Stimulated activated CD4-positive, alpha-beta T cell treated with anti-CD3 and anti-CD28 coated beads, Interleukin-4, amount 100 ng/mL, for 48 hours (primary cell): ENCODE results near the gene SERPINB13.
"Not testable (repeated sequence)": the region's sequence is repeated elsewhere in the genome, so short reads cannot be mapped to it uniquely, and the experiment has no call there.

ENCODE experiments used
- DNase-seq, 2 donors: peaks; one replicate each; pipeline ENCODE4 v3.0.0-alpha.2; 2020; ENCODE audit warnings: low read depth in 2 of 2

SERPINB13 gene

DNA sequence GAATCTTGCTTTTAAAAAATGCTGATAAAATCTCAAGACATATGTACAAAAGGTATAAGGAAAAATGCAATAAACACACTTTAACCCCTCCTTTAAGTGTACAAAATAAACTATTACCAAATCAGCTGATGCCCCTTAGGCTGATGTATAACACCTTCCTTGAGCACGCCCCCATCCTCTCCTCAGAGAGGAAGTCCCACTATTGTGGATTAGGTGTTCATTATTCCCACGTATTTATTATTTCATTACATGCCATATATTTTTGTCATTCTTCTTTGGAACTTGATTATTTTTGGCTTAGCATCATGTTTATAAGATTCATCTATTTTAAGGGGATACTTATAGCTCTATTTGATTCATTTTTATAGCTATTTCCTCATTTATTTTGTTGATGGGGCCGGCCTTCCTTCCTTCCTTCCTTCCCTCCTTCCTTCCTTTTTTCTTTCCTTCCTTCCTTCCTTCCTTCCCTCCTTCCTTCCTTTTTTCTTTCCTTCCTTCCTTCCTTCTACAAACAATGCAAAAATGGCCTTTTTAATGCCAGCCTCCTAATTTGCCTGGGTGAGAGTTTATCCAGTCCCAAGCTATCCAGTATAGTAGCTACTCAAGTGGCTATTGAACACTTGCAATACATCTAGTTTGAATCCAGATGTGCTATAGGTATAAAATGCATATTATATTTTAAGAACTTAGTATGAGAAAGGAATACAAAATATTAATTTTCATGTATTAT, 4.0 kb downstream of the SERPINB13 start:
- DNase-seq: no peak

- DNase-seq: no peak
Observed at GRCh38 chr18:63591725-63592124, 4.6 kb downstream of the SERPINB13 start.

DNA sequence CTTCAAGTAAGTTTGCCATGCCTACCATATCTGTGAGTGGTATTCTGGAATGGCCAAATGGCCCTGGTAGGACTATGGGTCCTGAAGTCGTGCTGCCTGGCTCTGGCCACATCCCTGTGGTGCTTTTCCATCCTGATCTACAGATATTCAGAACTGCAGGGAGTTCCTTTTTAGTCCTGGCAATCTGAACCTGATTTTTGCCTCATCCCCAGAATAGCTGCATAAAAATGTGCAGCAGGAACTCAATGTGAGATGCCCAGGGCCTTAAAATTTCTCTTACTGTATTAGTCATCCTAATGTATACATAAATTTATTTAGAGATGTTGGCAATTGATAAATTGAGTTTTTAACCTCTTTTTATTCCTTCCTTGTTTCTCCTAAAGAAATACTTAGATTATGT, 5.3 kb downstream of the SERPINB13 start:
- DNase-seq: no peak

- no peak for DNase-seq
Observed at GRCh38 chr18:63596964-63597363, 9.8 kb downstream of the SERPINB13 start.

DNA sequence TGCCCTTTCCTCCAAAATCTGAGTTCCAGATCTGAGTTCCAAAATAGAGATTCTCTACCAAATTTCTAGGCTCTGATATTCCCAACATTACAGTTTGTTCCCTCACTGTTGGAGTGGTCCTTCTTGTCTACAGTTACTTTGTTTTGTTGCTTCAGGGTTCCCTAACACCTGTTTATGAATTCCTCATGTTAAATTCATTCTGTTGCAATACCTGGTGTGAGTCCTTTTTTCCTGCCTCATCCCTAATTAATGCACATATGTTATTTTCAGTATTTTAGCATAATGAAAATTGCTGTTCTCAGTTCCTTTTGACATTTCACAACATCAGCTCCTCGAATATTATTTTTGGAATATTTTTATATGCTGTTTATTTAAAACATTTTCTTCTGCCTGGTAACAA, 16.2 kb downstream of the SERPINB13 start:
- no peak for DNase-seq

GRCh38 chr18:63603772-63604171, 16.6 kb downstream of the SERPINB13 start:
- no peak for DNase-seq

DNA sequence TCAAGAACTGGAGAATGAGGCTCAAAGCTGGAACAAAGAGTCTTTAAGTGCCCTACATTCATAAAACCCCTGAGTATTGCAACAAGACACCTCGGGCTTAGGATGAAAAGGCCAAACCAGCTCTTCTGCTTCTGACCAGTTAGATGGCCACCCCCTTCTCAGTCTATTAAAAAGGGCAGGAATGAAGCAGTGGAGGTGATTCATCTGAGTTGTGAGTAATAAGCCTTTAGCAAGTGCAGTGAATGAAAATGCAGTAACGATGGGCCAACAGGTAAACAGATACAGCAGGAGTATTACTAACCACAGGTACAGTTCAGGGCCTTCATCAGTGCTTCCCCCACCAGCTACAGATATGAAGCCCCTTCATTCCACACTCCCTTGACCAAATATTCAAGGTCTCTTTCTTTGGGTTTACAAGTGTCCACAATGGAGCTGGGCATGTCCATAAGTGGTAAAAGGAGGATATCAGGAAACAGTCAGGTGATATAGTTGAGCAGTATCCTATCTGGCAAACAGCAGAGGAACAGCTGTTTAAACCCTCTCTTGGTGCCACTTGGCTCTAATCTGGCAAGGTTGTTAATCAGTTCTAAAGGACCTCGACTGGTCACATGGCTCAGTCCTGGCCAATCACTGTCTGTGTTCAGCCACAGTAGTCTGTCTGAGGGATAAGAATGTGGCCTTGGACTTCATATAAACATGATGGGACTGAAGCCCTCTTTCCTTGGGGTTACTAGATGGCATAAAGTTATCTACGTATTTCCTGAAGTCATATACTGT, 17.8 kb downstream of the SERPINB13 start:
- DNase-seq: no peak

DNA sequence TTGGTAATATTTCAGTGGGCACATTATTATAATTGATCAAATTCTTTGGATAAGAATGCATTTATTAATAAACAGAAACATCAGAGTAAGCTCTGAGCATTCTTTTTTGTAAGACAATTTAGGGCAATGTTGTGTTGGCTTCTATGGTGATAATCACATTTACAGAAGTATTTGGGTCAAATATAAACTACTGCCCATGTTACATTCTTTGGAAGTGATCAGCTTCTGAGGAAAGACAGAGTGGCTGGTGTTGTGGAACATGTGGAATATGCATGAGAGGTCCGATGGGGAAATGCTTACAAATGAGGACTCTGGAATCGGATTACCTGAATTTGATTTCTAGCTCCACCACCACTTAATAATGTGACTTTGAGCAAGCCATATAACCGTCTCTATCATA, 19.4 kb downstream of the SERPINB13 start:
- no peak for DNase-seq

- DNase-seq: no peak
Observed at GRCh38 chr18:63613420-63613819, 26.3 kb downstream of the SERPINB13 start.

DNA sequence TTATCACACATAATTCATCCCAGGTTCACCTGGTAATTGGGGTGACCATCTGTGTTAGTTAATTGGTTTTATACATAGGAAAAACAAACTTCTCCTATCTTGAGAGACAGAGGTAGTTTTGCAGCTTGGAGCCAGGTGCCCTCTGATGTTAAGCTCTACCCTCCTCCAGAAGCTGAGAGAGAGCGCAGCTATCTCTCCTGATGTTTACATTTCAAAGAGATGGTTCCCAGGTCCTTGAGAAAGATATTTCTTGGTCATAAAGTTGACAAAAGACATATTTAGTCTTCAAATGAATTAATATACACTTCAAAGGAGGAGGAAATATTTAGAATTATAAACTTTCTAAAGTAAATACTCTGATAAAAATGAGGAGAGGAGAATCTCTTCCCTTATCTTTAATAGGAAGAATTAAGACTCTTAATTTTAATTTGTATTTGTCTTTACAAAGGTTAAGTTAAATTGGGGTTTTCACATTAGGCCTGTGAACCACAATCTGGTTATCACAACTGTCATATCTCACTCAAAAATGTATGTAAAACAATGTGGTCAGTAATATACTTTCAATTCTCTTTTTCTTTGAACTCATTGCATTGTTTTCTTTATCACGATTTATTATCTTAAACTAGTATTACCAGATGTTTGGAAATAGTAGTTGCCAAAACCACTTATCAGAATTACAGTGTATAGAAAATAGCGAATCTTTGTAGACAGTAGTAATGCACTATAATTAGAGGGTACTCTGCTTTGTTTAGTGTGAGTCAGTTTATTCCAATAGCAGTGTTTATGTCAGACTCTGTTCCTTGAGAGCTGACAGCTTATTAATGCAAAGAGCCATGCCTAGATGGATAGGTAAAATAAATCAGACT, 30.1 kb downstream of the SERPINB13 start:
- no peak for DNase-seq

GRCh38 chr18:63617915-63618234, 30.7 kb downstream of the SERPINB13 start:
- no peak for DNase-seq

- no peak for DNase-seq
Observed at GRCh38 chr18:63619661-63620060, 32.5 kb downstream of the SERPINB13 start.

- DNase-seq: no peak
Observed at GRCh38 chr18:63624863-63625262, 37.7 kb downstream of the SERPINB13 start.

DNA sequence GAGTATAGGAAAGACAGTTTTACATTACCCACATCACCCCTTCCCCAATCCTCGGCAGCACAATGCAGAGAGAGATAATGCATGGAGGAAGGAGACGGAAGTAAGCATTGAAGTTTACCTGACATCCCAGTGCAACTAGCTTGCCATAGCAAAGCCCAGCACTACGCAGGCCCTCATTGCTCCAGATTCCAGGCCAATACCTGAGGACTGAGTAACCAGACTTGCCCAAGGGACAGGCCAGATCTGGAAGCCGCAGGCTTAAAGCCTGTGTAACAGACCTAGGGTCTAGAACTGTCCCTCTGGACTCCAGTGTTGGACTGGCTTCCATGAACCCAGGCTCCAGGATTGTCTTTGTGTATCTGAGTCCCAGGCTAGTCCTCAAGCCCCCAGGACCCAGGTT, 39.3 kb downstream of the SERPINB13 start:
- no peak for DNase-seq

GRCh38 chr18:63627819-63628218, 40.7 kb downstream of the SERPINB13 start:
- DNase-seq: no peak

DNA sequence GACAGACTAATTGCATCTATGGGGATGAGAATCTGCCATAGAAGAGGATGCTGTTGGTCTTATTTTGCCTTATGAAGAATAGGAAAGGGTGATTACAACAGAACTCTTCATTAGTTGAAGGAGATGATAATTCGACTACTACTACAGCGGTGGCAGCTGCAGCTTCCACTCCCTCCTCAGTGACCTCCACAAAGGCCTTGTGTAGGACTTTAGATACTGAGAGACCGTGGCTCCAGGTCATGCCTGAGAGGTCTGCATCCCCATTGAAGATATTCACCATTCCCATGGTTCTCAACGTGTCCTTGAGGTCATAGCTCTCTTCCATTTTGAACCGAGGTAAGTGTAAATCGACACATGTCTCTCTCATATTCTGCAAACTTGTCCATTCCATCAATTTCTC, 50.6 kb downstream of the SERPINB13 start:
- no peak for DNase-seq

DNA sequence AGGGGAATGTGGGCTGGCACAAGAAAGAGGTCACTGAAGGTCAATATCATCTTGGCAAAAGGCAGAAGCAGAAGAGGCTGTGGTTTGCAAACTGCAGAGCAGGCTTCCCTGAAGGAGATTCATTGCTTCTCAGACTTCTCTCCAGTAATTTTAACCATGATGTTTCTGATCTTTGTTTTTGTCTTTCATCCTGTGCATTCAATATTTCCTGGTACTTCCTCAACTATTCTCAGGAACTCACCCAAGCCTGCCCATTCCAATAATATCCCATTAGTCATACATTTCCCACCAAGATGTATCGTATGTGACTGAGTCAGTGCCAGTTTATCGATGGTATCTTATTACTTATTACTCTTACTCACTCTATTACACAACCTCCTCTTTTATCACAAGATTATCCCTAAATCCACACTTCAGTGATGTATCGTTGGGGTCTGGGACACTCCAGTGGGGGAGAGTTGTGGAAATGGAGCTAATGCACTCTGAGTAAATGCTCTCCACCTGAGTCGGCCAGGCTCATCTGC, 54.1 kb downstream of the SERPINB13 start:
- DNase-seq: not testable (repeated sequence)

GRCh38 chr18:63642668-63643356, 55.7 kb downstream of the SERPINB13 start:
- DNase-seq: not testable (repeated sequence)

DNA sequence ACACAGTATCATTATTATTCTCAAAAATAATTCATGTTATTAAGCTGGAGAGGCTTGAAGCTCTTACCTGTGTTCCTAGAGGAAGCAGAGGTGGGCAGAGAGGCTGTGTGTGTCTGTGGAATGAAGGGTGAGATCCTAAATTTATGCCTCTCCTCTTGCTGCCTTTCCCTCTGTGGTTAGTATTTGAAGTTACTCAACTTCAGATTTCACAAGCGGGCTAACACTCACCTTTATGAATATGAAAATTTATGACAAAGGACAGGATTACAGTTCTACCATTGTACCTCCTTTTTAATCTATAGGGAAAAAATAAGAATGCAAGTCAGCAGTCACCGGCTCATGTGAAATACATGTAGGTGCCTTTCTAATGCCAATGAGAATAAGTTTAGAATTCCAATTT, 57.0 kb downstream of the SERPINB13 start, which contains the start of gene SERPINB4:
Gene SERPINB4, minus strand, starts transcription at position 115 of the 400 bp plus-strand sequence. CDS start 679 bp downstream, outside the sequence.
- not testable (repeated sequence) for DNase-seq

DNA sequence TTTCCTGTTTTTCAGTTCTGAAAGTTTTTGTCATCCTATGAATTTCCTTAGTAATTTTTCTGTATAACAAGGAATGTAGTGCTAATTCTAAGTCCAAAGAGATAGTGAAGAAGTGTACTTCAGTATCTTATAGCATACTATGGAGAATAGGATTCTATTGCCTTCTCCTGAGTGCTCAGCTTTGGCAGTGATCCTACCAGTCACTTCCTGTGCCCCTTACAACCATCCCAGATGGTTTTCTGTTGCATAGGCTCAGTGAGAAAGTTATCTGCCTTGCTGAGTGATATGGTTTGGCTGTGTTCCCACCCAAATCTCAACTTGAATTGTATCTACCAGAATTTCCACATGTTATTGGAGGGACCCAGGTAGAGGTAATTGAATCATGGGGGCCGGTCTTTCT, 57.6 kb downstream of the SERPINB13 start:
- not testable (repeated sequence) for DNase-seq

DNA sequence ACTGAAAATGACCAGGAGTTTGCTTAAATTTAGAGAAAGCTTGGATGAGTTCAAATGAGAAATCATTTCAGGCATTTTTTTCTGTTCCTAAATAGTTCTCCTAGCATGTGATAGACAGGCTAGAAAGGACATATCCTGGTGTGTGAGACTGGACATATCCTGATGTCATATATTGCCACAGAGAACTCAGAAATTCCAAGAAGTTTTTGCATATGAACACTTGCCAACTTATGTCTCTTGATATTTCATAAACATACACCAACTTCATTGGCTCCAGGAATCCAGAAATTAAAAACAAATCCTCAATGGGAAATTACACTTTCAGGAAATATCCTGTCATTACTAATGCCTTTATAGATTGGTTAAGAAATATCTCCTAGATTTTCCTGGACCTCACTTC, 59.8 kb downstream of the SERPINB13 start:
- DNase-seq: no peak
